Large intestine (tissue), 3 donors: ENCODE measurements around the gene PLXNB2. TPM values are rescaled to one million over a fixed set of nuclear protein-coding genes. Genes with fewer than 3 reads are reported as not detected.

ENCODE experiments used
- DNase-seq, 2 donors: peaks; one replicate each; pipeline versions ENCODE4 v3.0.0 to v3.0.0-alpha.2; 2013
- H3K27ac ChIP-seq: one replicate; pipeline ENCODE4 v1.5.1; 2013; ENCODE audit warnings: low read length
- H3K27me3 ChIP-seq: 2 replicates; pipeline ENCODE4 v1.6.1; 2013; ENCODE audit warnings: low read length; ENCODE audit not compliant: control insufficient read depth, insufficient read depth
- H3K36me3 ChIP-seq: 2 replicates; pipeline ENCODE4 v1.6.1; 2013; ENCODE audit warnings: low read length; ENCODE audit not compliant: control insufficient read depth, insufficient read depth
- H3K4me1 ChIP-seq: one replicate; pipeline ENCODE4 v1.6.1; 2013; ENCODE audit warnings: low read length; ENCODE audit not compliant: control insufficient read depth, insufficient read depth
- H3K4me3 ChIP-seq: one replicate; pipeline ENCODE4 v1.5.1; 2013; ENCODE audit warnings: low read length
- H3K9me3 ChIP-seq: one replicate; pipeline ENCODE4 v1.6.1; 2013; ENCODE audit warnings: mild to moderate bottlenecking, low read depth, low read length, moderate library complexity; ENCODE audit not compliant: control insufficient read depth
- WGBS: methylation state at CpG from one replicate; pipeline ENCODE4 v1.1.5; 2013; ENCODE audit warnings: low lambda C conversion rate; ENCODE audit not compliant: insufficient coverage; 5-methylcytosine and 5-hydroxymethylcytosine counted together
- polyA plus RNA-seq: library from polyadenylated mRNA; unstranded; fragments of 120-200 nt; gene quantifications from one replicate; pipeline ENCODE4 v1.2.1, GENCODE V29; 2013

The PLXNB2 gene
- polyA plus RNA-seq, 1 donor: 65.0 TPM

GRCh38 chr22:50250555-50251476 is 56.6 kb downstream of the PLXNB2 start, which contains the start of gene HDAC10:
TSS of gene HDAC10 (minus strand) at chr22:50251265. CDS start at chr22:50251032, 233 bp downstream.
- peak; percentile 82 to 86 for DNase-seq
- WGBS: no CpG with 5 or more reads among the region's 81 CpGs
- no peaks in the 10 kb centered on the region for H3K27me3 ChIP-seq
- peak within 1 kb of the TSS; percentile 73 for H3K4me3 ChIP-seq
- H3K9me3 ChIP-seq: no peaks in the 10 kb centered on the region
- peak within 1 kb of the TSS; percentile 42 for H3K27ac ChIP-seq
- H3K36me3 ChIP-seq: peaks cover 29% of the 10 kb centered on the region
- peaks cover 11% of the 10 kb centered on the region for H3K4me1 ChIP-seq

- no peak overlapping the region for H3K27ac ChIP-seq
- no peak for DNase-seq
- H3K4me3 ChIP-seq: peak overlapping the region; percentile 73
- H3K4me1 ChIP-seq: peaks cover 15% of the 10 kb centered on the region
- no CpG with 5 or more reads among the region's 11 CpGs for WGBS
- no peaks in the 10 kb centered on the region for H3K27me3 ChIP-seq
- peaks cover 33% of the 10 kb centered on the region for H3K36me3 ChIP-seq
- H3K9me3 ChIP-seq: no peaks in the 10 kb centered on the region
Measured at GRCh38 chr22:50250249-50250554, 57.2 kb downstream of the PLXNB2 start.

GRCh38 chr22:50249341-50250248 is 57.9 kb downstream of the PLXNB2 start:
- Histone ChIP-seq H3K4me1 (peaks cover 15% of the 10 kb centered on the region), H3K27ac (no peak overlapping the region), H3K36me3 (peaks cover 33% of the 10 kb centered on the region), H3K27me3 (no peaks in the 10 kb centered on the region), H3K4me3 (no peak overlapping the region), H3K9me3 (no peaks in the 10 kb centered on the region)
- no CpG with 5 or more reads among the region's 32 CpGs for WGBS
- no peak for DNase-seq

- Histone ChIP-seq H3K4me3 (no peak overlapping the region), H3K27me3 (no peaks in the 10 kb centered on the region), H3K36me3 (peaks cover 33% of the 10 kb centered on the region), H3K9me3 (no peaks in the 10 kb centered on the region), H3K4me1 (peaks cover 20% of the 10 kb centered on the region), H3K27ac (no peak overlapping the region)
- no CpG with 5 or more reads among the region's 29 CpGs for WGBS
- no peak for DNase-seq
Measured at GRCh38 chr22:50248196-50249081, 59.0 kb downstream of the PLXNB2 start.

GRCh38 chr22:50247748-50248147 is 59.7 kb downstream of the PLXNB2 start:
- no peaks in the 10 kb centered on the region for H3K9me3 ChIP-seq
- H3K27me3 ChIP-seq: no peaks in the 10 kb centered on the region
- no peak overlapping the region for H3K4me3 ChIP-seq
- peaks cover 20% of the 10 kb centered on the region for H3K4me1 ChIP-seq
- WGBS: no CpG with 5 or more reads among the region's 16 CpGs
- no peak overlapping the region for H3K27ac ChIP-seq
- H3K36me3 ChIP-seq: peaks cover 33% of the 10 kb centered on the region
- peak in 1 of 2 donors; percentile 68 for DNase-seq

GRCh38 chr22:50246242-50247175 is 60.9 kb downstream of the PLXNB2 start:
- 90% methylated on average over 3 of the region's 20 CpGs for WGBS
- DNase-seq: no peak
- H3K9me3 ChIP-seq: no peaks in the 10 kb centered on the region
- peaks cover 33% of the 10 kb centered on the region for H3K36me3 ChIP-seq
- no peak overlapping the region for H3K4me3 ChIP-seq
- peaks cover 20% of the 10 kb centered on the region for H3K4me1 ChIP-seq
- H3K27ac ChIP-seq: no peak overlapping the region
- no peaks in the 10 kb centered on the region for H3K27me3 ChIP-seq

- H3K4me1 ChIP-seq: peaks cover 19% of the 10 kb centered on the region
- H3K27ac ChIP-seq: peak overlapping the region; percentile 66
- no peaks in the 10 kb centered on the region for H3K27me3 ChIP-seq
- peak in 1 of 2 donors; percentile 25 for DNase-seq
- H3K4me3 ChIP-seq: peak overlapping the region; percentile 67
- no peaks in the 10 kb centered on the region for H3K9me3 ChIP-seq
- H3K36me3 ChIP-seq: peaks cover 33% of the 10 kb centered on the region
- no CpG with 5 or more reads among the region's 53 CpGs for WGBS
Measured at GRCh38 chr22:50245214-50246072, 62.0 kb downstream of the PLXNB2 start.

GRCh38 chr22:50244420-50245213 is 62.8 kb downstream of the PLXNB2 start, which contains the start of gene TUBGCP6:
TSS of gene TUBGCP6 (minus strand) at chr22:50245023. CDS start at chr22:50244459, 564 bp downstream.
- peak within 1 kb of the TSS; percentile 66 for H3K27ac ChIP-seq
- H3K4me1 ChIP-seq: peaks cover 12% of the 10 kb centered on the region
- WGBS: no CpG with 5 or more reads among the region's 76 CpGs
- H3K4me3 ChIP-seq: peak within 1 kb of the TSS; percentile 67
- DNase-seq: peak; percentile 91 to 95
- peaks cover 41% of the 10 kb centered on the region for H3K36me3 ChIP-seq
- H3K9me3 ChIP-seq: no peaks in the 10 kb centered on the region
- H3K27me3 ChIP-seq: no peaks in the 10 kb centered on the region
